Right cardiac atrium (tissue), 5 donors: Measurements from ENCODE around the gene ANAPC5. TPM values are rescaled to one million over a fixed set of nuclear protein-coding genes. Genes with fewer than 3 reads are reported as not detected.
"Not testable (repeated sequence)": the region's sequence is repeated elsewhere in the genome, so short reads cannot be mapped to it uniquely, and the experiment has no call there.

Experiments used
- ATAC-seq, 2 donors: fragments of 200-7000 bp; cut with Tn5 transposase; one replicate each; pipeline versions ENCODE4 v1.8.0 to v1.9.1; 2020; ENCODE audit warnings: moderate library complexity in 2 of 2, mild to moderate bottlenecking in 1 of 2
- DNase-seq, 3 donors: peaks; one replicate each; pipeline ENCODE4 v3.0.0-alpha.2; 2020
- H3K27ac ChIP-seq: one replicate; pipeline ENCODE4 v1.5.1; 2013; ENCODE audit warnings: mild to moderate bottlenecking, low read length, control low read depth, moderate library complexity
- H3K27me3 ChIP-seq: one replicate; pipeline ENCODE4 v1.6.1; 2013; ENCODE audit not compliant: control insufficient read depth, insufficient read depth
- H3K4me1 ChIP-seq: one replicate; pipeline ENCODE4 v1.6.1; 2013; ENCODE audit warnings: low read length; ENCODE audit not compliant: control insufficient read depth, insufficient read depth
- H3K4me3 ChIP-seq: one replicate; pipeline ENCODE4 v1.5.1; 2013; ENCODE audit warnings: low read length, control low read depth
- H3K9me3 ChIP-seq: one replicate; pipeline ENCODE4 v1.6.1; 2013; ENCODE audit warnings: low read length; ENCODE audit not compliant: control insufficient read depth
- WGBS: extraction: QIAGEN DNeasy Blood & Tissue Kit; methylation state at CpG from one replicate; pipeline ENCODE4 v1.1.7; 2013; 5-methylcytosine and 5-hydroxymethylcytosine counted together
- intact Hi-C, 4 donors: fragments of 100-400 bp; cut with DNase I; formaldehyde crosslinking; loops; one replicate each; pipeline versions ENCODE4 v1.11.0 to v1.14.0; 2022 to 2023
- polyA plus RNA-seq: library from polyadenylated mRNA; stranded (reverse); fragments of 200-250 nt; gene quantifications from one replicate; pipeline ENCODE4 v1.2.3, GENCODE V29; 2013
- total RNA-seq, 4 donors: library from RNA; stranded (reverse); fragmentation: NEBNext Ultra II Directional; extraction: Animal tissue kit (Norgen Biotek cat#: 25700); gene quantifications; one replicate each; pipeline ENCODE4 v1.2.1, GENCODE V29; 2021
- donor health status: healthy with polysubstance abuse.
- donor health status: DM: no; HTN: yes; CAD: no.
- donor health status: DM: no; HTN: no; CAD: no.
- donor health status: DM: no; HTN: yes; CAD: no; lungs with severe emphysema.
- donor health status: DM: yes; HTN: yes; CAD: no.

The ANAPC5 gene
- total and polyA plus RNA-seq, 5 donors = 55.7 to 64.0 (median 60.0) TPM

DNA sequence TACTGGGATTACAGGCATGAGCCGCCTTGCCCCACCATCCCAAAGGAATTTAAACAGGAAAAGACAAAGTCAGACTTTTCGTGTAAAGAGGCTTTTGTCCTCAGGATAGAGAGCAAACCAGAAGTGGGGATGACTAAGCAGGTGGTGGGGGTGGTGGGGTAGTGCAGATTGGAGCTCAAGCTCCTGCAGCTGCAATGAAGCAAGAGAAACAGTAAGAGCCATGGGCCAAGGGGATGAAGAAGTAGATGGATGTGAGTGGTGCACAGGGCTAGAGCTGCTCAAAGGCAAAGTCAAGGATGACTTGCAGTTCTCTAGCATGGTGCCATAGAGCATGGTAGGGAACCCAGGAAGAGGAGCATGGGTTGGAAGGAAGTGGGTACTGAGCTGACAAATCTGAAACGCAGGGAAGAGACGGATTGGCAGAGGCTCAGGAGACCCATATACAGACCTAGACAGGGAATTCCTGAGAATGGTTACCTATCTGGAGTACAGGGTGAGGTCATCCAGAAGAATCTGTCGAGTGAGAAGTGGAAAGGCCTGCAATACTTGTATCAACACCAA is 36.3 kb upstream of the ANAPC5 start:
- Histone ChIP-seq H3K27ac (no peak overlapping the region), H3K9me3 (no peaks in the 10 kb centered on the region), H3K4me1 (no peaks in the 10 kb centered on the region), H3K27me3 (no peaks in the 10 kb centered on the region), H3K4me3 (no peak overlapping the region)
- ATAC-seq = no peak
- intact Hi-C loops = no loop called here
- DNase-seq = no peak
- WGBS = 62% methylated on average over 5 of the region's 5 CpGs

DNA sequence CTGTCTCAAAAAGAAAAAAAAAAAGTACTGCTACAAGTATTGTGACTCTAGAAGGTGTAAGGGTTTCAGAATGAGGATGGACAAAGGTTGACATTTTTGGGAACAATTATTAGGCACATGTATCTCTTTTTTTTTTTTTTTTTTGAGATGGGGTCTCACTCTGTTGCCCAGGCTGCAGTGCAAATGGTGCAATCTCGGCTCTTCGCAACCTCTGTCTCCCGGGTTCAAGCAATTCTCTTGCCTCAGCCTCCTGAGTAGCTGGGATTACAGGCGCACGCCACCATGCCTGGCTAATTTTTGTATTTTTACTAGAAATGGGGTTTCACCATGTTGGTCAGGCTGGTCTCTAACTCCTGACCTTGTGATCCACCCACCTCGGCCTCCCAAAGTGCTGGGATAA is 32.7 kb upstream of the ANAPC5 start:
- H3K27me3 ChIP-seq, DNase-seq, H3K4me1 ChIP-seq, H3K4me3 ChIP-seq, H3K9me3 ChIP-seq, ATAC-seq, H3K27ac ChIP-seq, intact Hi-C loops: not testable (repeated sequence)
- 75% methylated on average over 6 of the region's 6 CpGs for WGBS

DNA sequence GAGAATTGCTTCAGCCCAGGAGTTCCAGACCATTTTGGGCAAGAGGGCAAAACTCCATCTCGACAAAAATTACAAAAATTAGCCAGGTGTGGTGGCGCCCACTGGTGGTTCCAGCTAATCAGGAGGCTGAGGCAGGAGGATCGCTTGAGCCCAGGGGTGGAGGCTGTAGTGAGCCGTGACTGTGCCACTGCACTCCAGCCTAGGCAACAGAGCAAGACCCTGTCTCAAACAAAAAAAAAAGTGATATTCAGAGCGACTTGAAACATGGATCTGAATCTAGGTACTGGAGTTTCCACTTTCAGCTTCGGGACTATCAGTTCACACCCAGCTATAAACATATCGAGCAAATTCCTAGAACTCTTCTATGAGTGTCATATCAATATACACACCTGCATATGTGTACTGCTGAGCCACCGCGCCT is 31.4 kb upstream of the ANAPC5 start:
- ATAC-seq (no peak), DNase-seq (no peak)
- 93% methylated on average over 9 of the region's 9 CpGs for WGBS
- intact Hi-C loops = no loop called here
- Histone ChIP-seq H3K27ac (no peak overlapping the region), H3K4me1 (no peaks in the 10 kb centered on the region), H3K9me3 (no peaks in the 10 kb centered on the region), H3K27me3 (no peaks in the 10 kb centered on the region), H3K4me3 (no peak overlapping the region)

DNA sequence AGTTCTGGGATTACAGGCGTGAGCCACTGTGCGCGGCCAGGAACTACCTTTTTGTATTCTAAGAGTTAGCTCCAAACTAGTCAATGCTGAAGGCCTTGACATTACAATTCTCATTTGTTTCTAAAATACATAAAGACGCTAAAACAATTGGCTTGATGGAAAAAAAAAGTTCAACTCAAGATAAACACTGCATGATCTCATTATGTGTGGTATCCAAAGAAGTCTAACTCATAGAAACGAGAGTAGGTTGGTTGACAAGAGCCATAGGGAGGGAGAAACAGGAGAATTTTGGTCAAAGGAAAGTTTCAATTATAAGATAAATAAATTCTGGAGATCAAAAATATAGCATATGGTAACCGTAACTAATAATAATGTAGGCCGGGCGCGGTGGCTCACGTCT is 27.7 kb upstream of the ANAPC5 start:
- Histone ChIP-seq H3K27ac (no peak overlapping the region), H3K27me3 (no peaks in the 10 kb centered on the region), H3K4me1 (no peaks in the 10 kb centered on the region), H3K4me3 (no peak overlapping the region), H3K9me3 (no peaks in the 10 kb centered on the region)
- no peak for ATAC-seq
- intact Hi-C loops = no loop called here
- DNase-seq = no peak
- 87% methylated on average over 10 of the region's 10 CpGs for WGBS

DNA sequence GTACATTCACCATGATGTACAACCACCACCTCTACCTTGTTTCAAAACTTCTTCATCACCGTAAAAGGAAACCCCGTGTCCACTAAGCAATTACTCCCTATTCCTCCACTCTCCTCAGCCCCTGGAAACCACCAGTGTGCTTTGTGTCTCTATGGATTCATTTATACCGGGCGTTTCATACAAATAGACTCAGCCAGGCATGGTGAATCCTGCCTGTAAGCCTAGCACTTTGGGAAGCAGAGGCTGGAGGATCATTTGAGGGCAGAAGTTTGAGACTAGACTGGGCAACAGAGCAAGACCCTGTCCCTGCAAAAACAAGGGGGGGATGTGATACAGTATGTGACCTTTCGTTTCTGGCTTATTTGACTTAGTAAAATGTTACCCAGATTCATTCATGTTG is 26.5 kb upstream of the ANAPC5 start:
- Histone ChIP-seq H3K4me3 (no peak overlapping the region), H3K4me1 (no peaks in the 10 kb centered on the region), H3K27me3 (no peaks in the 10 kb centered on the region), H3K27ac (no peak overlapping the region), H3K9me3 (no peaks in the 10 kb centered on the region)
- ATAC-seq (no peak), DNase-seq (no peak)
- intact Hi-C loops = no loop called here
- WGBS = 80% methylated on average over 5 of the region's 5 CpGs

DNA sequence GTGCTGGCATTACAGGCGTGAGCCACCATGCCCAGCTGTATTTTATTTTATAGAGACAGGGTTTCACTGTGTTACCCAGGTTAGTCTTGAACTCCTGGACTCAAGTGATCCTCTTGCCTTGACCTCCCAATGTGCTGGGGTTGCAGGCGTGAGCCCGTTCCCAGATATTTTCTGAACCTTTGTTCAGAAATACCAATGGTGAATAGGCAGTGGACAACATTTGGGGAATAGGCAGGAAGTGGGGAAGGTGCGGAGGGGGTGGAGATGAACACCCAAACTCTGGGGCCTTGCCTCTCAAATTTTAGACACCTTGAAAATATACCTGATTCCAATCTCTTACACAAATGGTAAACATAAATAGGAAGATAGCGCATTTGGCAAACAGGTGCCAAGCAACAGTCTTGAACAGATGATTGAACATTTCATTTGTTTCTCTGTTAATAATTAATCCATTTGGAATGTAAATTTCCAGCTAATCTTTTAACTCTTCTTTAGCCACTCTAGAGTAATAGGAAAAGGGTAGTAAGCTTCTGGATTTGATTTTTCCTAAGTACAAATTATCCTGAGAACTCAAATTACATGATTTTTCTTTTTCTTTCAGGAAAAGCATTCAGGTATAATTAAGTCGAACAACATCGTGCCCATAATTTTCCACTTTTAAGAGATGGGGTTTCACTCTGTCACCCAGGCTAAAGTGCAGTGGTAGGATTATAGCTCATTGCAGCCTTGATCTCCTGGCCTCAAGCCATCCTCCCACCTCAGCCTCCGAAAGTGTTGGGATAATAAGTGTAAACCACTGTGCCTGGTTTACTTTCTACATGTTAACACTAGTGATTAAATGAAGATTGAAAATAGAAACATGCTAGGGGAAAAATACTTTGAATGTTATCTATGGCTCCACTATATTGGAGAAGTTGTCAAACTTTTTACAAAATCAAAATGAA is 24.8 kb upstream of the ANAPC5 start:
- Histone ChIP-seq H3K27ac (no peak overlapping the region), H3K4me3 (no peak overlapping the region), H3K9me3 (no peaks in the 10 kb centered on the region), H3K27me3 (no peaks in the 10 kb centered on the region), H3K4me1 (no peaks in the 10 kb centered on the region)
- intact Hi-C loops = no loop called here
- no peak for DNase-seq
- WGBS = 87% methylated on average over 8 of the region's 8 CpGs
- ATAC-seq = no peak

DNA sequence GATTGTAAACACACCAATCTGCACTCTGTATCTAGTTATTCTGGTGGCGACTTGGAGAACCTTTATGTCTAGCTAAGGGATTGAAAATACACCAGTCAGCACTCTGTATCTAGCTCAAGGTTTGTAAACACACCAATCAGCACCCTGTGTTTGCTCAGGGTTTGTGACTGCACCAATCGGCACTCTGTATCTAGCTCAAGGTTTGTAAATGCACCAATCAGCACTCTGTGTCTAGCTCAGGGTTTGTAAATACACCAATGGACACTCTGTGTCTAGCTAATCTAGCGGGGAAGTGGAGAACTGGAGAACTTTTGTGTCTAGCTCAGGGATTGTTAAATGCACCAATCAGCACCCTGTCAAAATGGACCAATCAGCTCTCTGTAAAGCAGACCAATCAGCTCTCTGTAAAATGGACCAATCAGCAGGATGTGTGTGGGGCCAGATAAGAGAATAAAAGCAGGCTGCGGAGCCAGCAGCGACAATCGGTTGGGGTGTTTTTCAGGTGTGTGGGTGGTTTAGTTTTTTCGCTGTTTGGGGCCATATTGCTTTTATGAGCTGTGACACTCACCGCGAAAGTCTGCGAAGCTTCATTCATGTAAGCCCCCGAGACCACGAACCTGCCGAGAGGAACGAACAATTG is 22.9 kb upstream of the ANAPC5 start:
- DNase-seq, H3K27me3 ChIP-seq, intact Hi-C loops, H3K4me1 ChIP-seq, H3K27ac ChIP-seq, ATAC-seq, H3K4me3 ChIP-seq, H3K9me3 ChIP-seq: not testable (repeated sequence)
- 86% methylated on average over 14 of the region's 14 CpGs for WGBS

DNA sequence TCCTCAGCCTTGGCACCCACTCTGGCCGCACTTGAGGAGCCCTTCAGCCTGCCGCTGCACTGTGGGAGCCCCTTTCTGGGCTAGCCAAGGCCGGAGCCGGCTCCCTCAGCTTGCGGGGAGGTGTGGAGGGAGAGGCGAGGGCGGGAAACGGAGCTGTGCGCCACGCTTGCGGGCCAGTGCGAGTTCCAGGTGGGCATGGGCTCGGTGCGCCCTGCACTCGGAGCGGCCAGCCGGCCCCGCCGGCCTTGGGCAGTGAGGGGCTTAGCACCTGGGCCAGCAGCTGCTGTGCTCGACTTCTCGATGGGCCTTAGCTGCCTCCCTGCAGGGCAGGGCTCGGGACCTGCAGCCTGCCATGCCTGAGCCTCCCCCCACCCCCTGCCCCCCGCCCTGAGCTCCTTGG is 22.1 kb upstream of the ANAPC5 start:
- ATAC-seq, intact Hi-C loops, H3K4me1 ChIP-seq, H3K27me3 ChIP-seq, H3K4me3 ChIP-seq, DNase-seq, H3K27ac ChIP-seq, H3K9me3 ChIP-seq: not testable (repeated sequence)
- WGBS = 95% methylated on average over 23 of the region's 23 CpGs

DNA sequence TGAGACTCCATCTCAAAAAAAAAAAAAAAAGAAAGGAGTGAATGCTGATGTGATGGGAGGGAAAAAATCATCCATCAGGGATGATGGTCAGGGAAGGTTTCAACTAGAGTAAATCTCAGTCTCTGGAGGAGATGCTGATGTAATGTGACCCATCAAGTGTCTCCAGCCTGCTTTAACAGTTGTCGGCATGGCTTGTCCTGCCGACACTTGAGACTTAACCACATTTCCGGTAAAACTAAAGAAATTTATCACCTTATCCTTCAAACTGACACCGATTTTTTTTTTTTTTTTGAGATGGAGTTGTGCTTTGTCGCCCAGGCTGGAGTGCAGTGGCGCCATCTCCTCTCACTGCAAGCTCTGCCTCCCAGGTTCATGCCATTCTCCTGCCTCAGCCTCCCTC is 21.5 kb upstream of the ANAPC5 start:
- no peaks in the 10 kb centered on the region for H3K4me1 ChIP-seq
- no peak for DNase-seq
- no peak overlapping the region for H3K4me3 ChIP-seq
- H3K27ac ChIP-seq = no peak overlapping the region
- H3K9me3 ChIP-seq = no peaks in the 10 kb centered on the region
- WGBS = 85% methylated on average over 6 of the region's 6 CpGs
- ATAC-seq = no peak
- H3K27me3 ChIP-seq = no peaks in the 10 kb centered on the region
- intact Hi-C loops = no loop called here

DNA sequence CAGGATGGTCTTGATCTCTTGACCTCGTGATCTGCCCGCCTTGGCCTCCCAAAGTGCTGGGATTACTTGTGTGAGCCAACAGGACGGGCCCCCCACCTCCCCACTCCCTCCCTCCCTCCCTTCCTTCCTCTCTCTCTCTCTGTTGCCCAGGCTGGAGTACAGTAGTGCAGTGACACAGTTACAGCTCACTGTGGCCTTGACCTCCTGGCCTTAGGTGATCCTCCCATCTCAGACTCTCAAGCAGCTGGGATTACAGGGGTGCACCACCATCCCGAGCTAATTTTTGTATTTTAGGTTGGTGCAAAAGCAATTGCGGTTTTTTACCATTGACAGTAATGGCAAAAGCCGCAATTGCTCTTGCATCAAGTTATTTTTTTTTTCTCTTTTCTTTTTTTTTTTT is 19.2 kb upstream of the ANAPC5 start:
- 76% methylated on average over 6 of the region's 6 CpGs for WGBS
- DNase-seq (no peak), ATAC-seq (no peak)
- Histone ChIP-seq H3K27ac (no peak overlapping the region), H3K9me3 (no peaks in the 10 kb centered on the region), H3K4me1 (no peaks in the 10 kb centered on the region), H3K4me3 (no peak overlapping the region), H3K27me3 (no peaks in the 10 kb centered on the region)
- intact Hi-C loops = no loop called here

DNA sequence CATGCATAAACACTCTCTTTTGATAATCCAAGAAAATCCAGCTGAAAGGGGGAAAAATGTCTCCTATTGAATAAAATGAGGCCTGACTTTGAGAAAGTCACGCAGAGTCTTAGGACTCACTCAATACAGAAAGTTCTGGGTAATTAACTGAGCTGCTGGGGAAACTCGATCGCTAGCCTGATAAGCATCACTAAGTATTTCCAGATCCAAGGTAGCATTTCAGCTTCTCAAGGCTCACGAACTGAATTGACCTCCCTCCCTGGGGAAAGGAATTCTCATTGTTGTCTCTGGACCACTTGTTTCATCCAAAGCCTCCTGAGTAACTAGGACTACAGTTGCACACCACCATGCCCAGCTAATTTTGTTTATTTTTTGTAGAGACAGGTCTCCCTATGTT is 13.8 kb upstream of the ANAPC5 start:
- no peaks in the 10 kb centered on the region for H3K27me3 ChIP-seq

More for the DNA sequence above, 13.8 kb upstream of the ANAPC5 start:
- intact Hi-C loops = no loop called here
- H3K4me1 ChIP-seq = no peaks in the 10 kb centered on the region
- H3K4me3 ChIP-seq = no peak overlapping the region
- no peak overlapping the region for H3K27ac ChIP-seq
- 57% methylated on average over 4 of the region's 4 CpGs for WGBS
- H3K9me3 ChIP-seq = no peaks in the 10 kb centered on the region
- no peak for ATAC-seq
- no peak for DNase-seq
